ENCODE results near the gene ERP29.

- TF ChIP-seq, protein P1, sequence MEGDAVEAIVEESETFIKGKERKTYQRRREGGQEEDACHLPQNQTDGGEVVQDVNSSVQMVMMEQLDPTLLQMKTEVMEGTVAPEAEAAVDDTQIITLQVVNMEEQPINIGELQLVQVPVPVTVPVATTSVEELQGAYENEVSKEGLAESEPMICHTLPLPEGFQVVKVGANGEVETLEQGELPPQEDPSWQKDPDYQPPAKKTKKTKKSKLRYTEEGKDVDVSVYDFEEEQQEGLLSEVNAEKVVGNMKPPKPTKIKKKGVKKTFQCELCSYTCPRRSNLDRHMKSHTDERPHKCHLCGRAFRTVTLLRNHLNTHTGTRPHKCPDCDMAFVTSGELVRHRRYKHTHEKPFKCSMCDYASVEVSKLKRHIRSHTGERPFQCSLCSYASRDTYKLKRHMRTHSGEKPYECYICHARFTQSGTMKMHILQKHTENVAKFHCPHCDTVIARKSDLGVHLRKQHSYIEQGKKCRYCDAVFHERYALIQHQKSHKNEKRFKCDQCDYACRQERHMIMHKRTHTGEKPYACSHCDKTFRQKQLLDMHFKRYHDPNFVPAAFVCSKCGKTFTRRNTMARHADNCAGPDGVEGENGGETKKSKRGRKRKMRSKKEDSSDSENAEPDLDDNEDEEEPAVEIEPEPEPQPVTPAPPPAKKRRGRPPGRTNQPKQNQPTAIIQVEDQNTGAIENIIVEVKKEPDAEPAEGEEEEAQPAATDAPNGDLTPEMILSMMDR (IDR thresholded peaks at IDR 0.05 in 8 of 11, conservative IDR thresholded peaks at IDR 0.05 in 3 of 11): no peak
- no peak for TF ChIP-seq POLR2A (IDR thresholded peaks at IDR 0.05)
These were observed 20.8 kb upstream of the ERP29 start for GRCh38 chr12:111992464-111992863.

All from spleen (tissue), 7 donors.